ENCODE data around the gene SERP2. TPM values are rescaled to one million over a fixed set of nuclear protein-coding genes. Genes with fewer than 3 reads are reported as not detected.
A peak's percentile ranks its signal among the peaks of the same experiment; 100 is the strongest.

The SERP2 gene
- total RNA-seq, 1 donor from 2014 or later = 2.4 TPM

- H3K4me2 ChIP-seq (ENCODE audit: low read length) = peak overlapping the region; percentile 36
- H3K36me3 ChIP-seq (ENCODE audit: insufficient read depth, low read length) = no peaks in the 10 kb centered on the region
- FAIRE-seq = no peak
- no peaks in the 10 kb centered on the region for H4K20me1 ChIP-seq (ENCODE audit: insufficient read depth, low read length)
- H3K4me1 ChIP-seq (ENCODE audit: insufficient read depth, low read length) = peaks cover 26% of the 10 kb centered on the region
- H3K27ac Mint-ChIP-seq (ENCODE audit: unreplicated experiment) = no peak overlapping the region
- no peaks in the 10 kb centered on the region for H3K9me3 ChIP-seq (ENCODE audit: insufficient read depth, low read depth, low read length)
- H3K4me3 Mint-ChIP-seq (ENCODE audit: unreplicated experiment) = no peak overlapping the region
- no peaks in the 10 kb centered on the region for H3K36me3 Mint-ChIP-seq (ENCODE audit: low read depth, unreplicated experiment)
- peaks cover 19% of the 10 kb centered on the region for H3K27me3 Mint-ChIP-seq (ENCODE audit: low read depth, unreplicated experiment)
- no peaks in the 10 kb centered on the region for H3K79me2 ChIP-seq (ENCODE audit: insufficient read depth, low read length)
- H2AFZ ChIP-seq (ENCODE audit: low read depth, low read length) = no peak overlapping the region
- H3K4me3 ChIP-seq (ENCODE audit: insufficient read depth, low read depth, low read length) = no peak overlapping the region
- peak; percentile 63 for DNase-seq (ENCODE audit: low read depth)
- TF ChIP-seq EZH2 (IDR thresholded peaks at IDR 0.05; ENCODE audit: insufficient read depth, low read length) (no peak), CTCF (IDR thresholded peaks at IDR 0.05; ENCODE audit: insufficient read depth, low read depth, low read length) (no peak)
- no peak overlapping the region for H3K9ac ChIP-seq (ENCODE audit: low read length)
- H3K4me1 Mint-ChIP-seq (ENCODE audit: low read depth, unreplicated experiment) = peaks cover 20% of the 10 kb centered on the region
- no peaks in the 10 kb centered on the region for H3K9me3 Mint-ChIP-seq (ENCODE audit: unreplicated experiment)
- H3K27me3 ChIP-seq (ENCODE audit: insufficient read depth, low read length) = no peaks in the 10 kb centered on the region
- no peak overlapping the region for H3K27ac ChIP-seq (ENCODE audit: low read depth, low read length)
Observed at GRCh38 chr13:44368062-44368591, 5.5 kb upstream of the SERP2 start.

GRCh38 chr13:44368599-44369368, 4.8 kb upstream of the SERP2 start:
- Histone ChIP-seq H3K9ac (ENCODE audit: low read length) (no peak overlapping the region), H3K27me3 (ENCODE audit: insufficient read depth, low read length) (no peaks in the 10 kb centered on the region), H3K4me1 (ENCODE audit: insufficient read depth, low read length) (peaks cover 29% of the 10 kb centered on the region), H3K27ac (ENCODE audit: low read depth, low read length) (no peak overlapping the region), H3K4me2 (ENCODE audit: low read length) (peak overlapping the region; percentile 36), H3K36me3 (ENCODE audit: insufficient read depth, low read length) (no peaks in the 10 kb centered on the region), H3K4me3 (ENCODE audit: insufficient read depth, low read depth, low read length) (no peak overlapping the region), H4K20me1 (ENCODE audit: insufficient read depth, low read length) (no peaks in the 10 kb centered on the region), H3K9me3 (ENCODE audit: insufficient read depth, low read depth, low read length) (no peaks in the 10 kb centered on the region), H3K79me2 (ENCODE audit: insufficient read depth, low read length) (no peaks in the 10 kb centered on the region), H2AFZ (ENCODE audit: low read depth, low read length) (no peak overlapping the region)
- no peak overlapping the region for H3K27ac Mint-ChIP-seq (ENCODE audit: unreplicated experiment)
- H3K9me3 Mint-ChIP-seq (ENCODE audit: unreplicated experiment) = no peaks in the 10 kb centered on the region
- DNase-seq (ENCODE audit: low read depth) = no peak
- TF ChIP-seq EZH2 (IDR thresholded peaks at IDR 0.05; ENCODE audit: insufficient read depth, low read length) = no peak
- no peak for TF ChIP-seq CTCF (IDR thresholded peaks at IDR 0.05; ENCODE audit: insufficient read depth, low read depth, low read length)
- H3K27me3 Mint-ChIP-seq (ENCODE audit: low read depth, unreplicated experiment) = peaks cover 19% of the 10 kb centered on the region
- H3K36me3 Mint-ChIP-seq (ENCODE audit: low read depth, unreplicated experiment) = no peaks in the 10 kb centered on the region
- peaks cover 17% of the 10 kb centered on the region for H3K4me1 Mint-ChIP-seq (ENCODE audit: low read depth, unreplicated experiment)
- H3K4me3 Mint-ChIP-seq (ENCODE audit: unreplicated experiment) = no peak overlapping the region
- FAIRE-seq = no peak

- peaks cover 19% of the 10 kb centered on the region for H3K27me3 Mint-ChIP-seq (ENCODE audit: low read depth, unreplicated experiment)
- H4K20me1 ChIP-seq (ENCODE audit: insufficient read depth, low read length) = no peaks in the 10 kb centered on the region
- no peak overlapping the region for H3K27ac ChIP-seq (ENCODE audit: low read depth, low read length)
- no peaks in the 10 kb centered on the region for H3K36me3 ChIP-seq (ENCODE audit: insufficient read depth, low read length)
- H3K79me2 ChIP-seq (ENCODE audit: insufficient read depth, low read length) = no peaks in the 10 kb centered on the region
- H3K4me2 ChIP-seq (ENCODE audit: low read length) = no peak overlapping the region
- H3K9me3 ChIP-seq (ENCODE audit: insufficient read depth, low read depth, low read length) = no peaks in the 10 kb centered on the region
- no peak overlapping the region for H2AFZ ChIP-seq (ENCODE audit: low read depth, low read length)
- peak overlapping the region; percentile 66 for H3K27ac Mint-ChIP-seq (ENCODE audit: unreplicated experiment)
- H3K36me3 Mint-ChIP-seq (ENCODE audit: low read depth, unreplicated experiment) = no peaks in the 10 kb centered on the region
- peaks cover 14% of the 10 kb centered on the region for H3K4me1 ChIP-seq (ENCODE audit: insufficient read depth, low read length)
- DNase-seq (ENCODE audit: low read depth) = no peak
- H3K9me3 Mint-ChIP-seq (ENCODE audit: unreplicated experiment) = no peaks in the 10 kb centered on the region
- no peak overlapping the region for H3K4me3 Mint-ChIP-seq (ENCODE audit: unreplicated experiment)
- no peak overlapping the region for H3K4me3 ChIP-seq (ENCODE audit: insufficient read depth, low read depth, low read length)
- no peaks in the 10 kb centered on the region for H3K27me3 ChIP-seq (ENCODE audit: insufficient read depth, low read length)
- TF ChIP-seq CTCF (IDR thresholded peaks at IDR 0.05; ENCODE audit: insufficient read depth, low read depth, low read length) = no peak
- TF ChIP-seq EZH2 (IDR thresholded peaks at IDR 0.05; ENCODE audit: insufficient read depth, low read length) = no peak
- FAIRE-seq = no peak
- H3K9ac ChIP-seq (ENCODE audit: low read length) = no peak overlapping the region
- peaks cover 6% of the 10 kb centered on the region for H3K4me1 Mint-ChIP-seq (ENCODE audit: low read depth, unreplicated experiment)
Observed at GRCh38 chr13:44371421-44371820, 2.2 kb upstream of the SERP2 start.
